HEK293 (cell line): Measurements from ENCODE around the gene LRIT1.

ENCODE experiments used
- CTCF ChIA-PET: fragments of 350-600 bp; formaldehyde crosslinking; extraction: SDS; loops from one replicate; lab custom pipeline; 2021; ENCODE audit warnings: antibody characterized with exemption; lab: Yijun Ruan, JAX
- POLR2A ChIA-PET: fragments of 300-600 bp; formaldehyde crosslinking; extraction: SDS; loops from one replicate; lab custom pipeline; 2020; ENCODE audit warnings: antibody characterized with exemption, inconsistent platforms; lab: Yijun Ruan, JAX
- H3K27ac ChIP-seq: fragments of 200-500 bp; sonication (Bioruptor generic); 2 replicates; pipeline ENCODE4 v1.5.1; 2014; ENCODE audit warnings: low read depth, low read length, control low read depth, inconsistent platforms; ENCODE audit errors: extremely low read depth
- H3K36me3 ChIP-seq, 2 experiments: fragments of 200-500 bp in 1 of 2; sonication (Bioruptor generic) in 1 of 2; 1 replicate in 1 of 2; 2 replicates in 1 of 2; pipeline ENCODE4 v1.5.1; 2014 to 2017; ENCODE audit warnings: inconsistent platforms in 2 of 2, low read length in 2 of 2; ENCODE audit not compliant: control insufficient read depth in 2 of 2, insufficient read depth in 1 of 2
- H3K4me1 ChIP-seq: fragments of 200-500 bp; sonication (Bioruptor generic); 2 replicates; pipeline ENCODE4 v1.5.1; 2014; ENCODE audit warnings: mild to moderate bottlenecking, low read length, inconsistent platforms; ENCODE audit not compliant: control insufficient read depth, insufficient read depth
- H3K4me3 ChIP-seq: 2 replicates; pipeline ENCODE4 v1.5.1; 2011; ENCODE audit warnings: low read depth, mild to moderate bottlenecking, control low read depth, low read length, moderate library complexity
- H3K9me3 ChIP-seq: fragments of 200-500 bp; sonication (Bioruptor generic); 2 replicates; pipeline ENCODE4 v1.5.1; 2014; ENCODE audit warnings: low read depth, low read length, inconsistent platforms; ENCODE audit not compliant: control insufficient read depth, insufficient read depth
- CTCF ChIP-seq: fragments of 450-650 bp; formaldehyde crosslinking; IDR thresholded peaks from 2 replicates; pipeline ENCODE4 v1.5.1; 2016; ENCODE audit warnings: missing biosample characterization, missing genetic modification characterization
- GLI4 ChIP-seq: fragments of 450-650 bp; formaldehyde crosslinking; IDR thresholded peaks from 2 replicates; pipeline ENCODE4 v1.5.1; 2016; ENCODE audit warnings: missing biosample characterization, missing genetic modification characterization
- KLF8 ChIP-seq: fragments of 450-650 bp; formaldehyde crosslinking; IDR thresholded peaks from 2 replicates; pipeline ENCODE4 v1.5.1; 2016; ENCODE audit warnings: missing biosample characterization, missing genetic modification characterization
- MEIS1 ChIP-seq: sonication (generic); formaldehyde crosslinking; IDR thresholded peaks from 2 replicates; pipeline ENCODE4 v1.8.1; 2022; ENCODE audit warnings: missing genetic modification reagents, mild to moderate bottlenecking, borderline replicate concordance
- REPIN1 ChIP-seq: fragments of 450-650 bp; formaldehyde crosslinking; IDR thresholded peaks from 2 replicates; pipeline ENCODE4 v1.5.1; 2017; ENCODE audit warnings: missing biosample characterization, missing genetic modification characterization, low read depth
- REST ChIP-seq: fragments of 450-650 bp; formaldehyde crosslinking; IDR thresholded peaks from 2 replicates; pipeline ENCODE4 v1.5.1; 2016; ENCODE audit warnings: missing biosample characterization, missing genetic modification characterization
- SCRT1 ChIP-seq: fragments of 450-650 bp; formaldehyde crosslinking; IDR thresholded peaks from 2 replicates; pipeline ENCODE4 v1.5.1; 2016; ENCODE audit warnings: missing biosample characterization, missing genetic modification characterization, borderline replicate concordance
- WT1 ChIP-seq: fragments of 450-650 bp; formaldehyde crosslinking; IDR thresholded peaks from 2 replicates; pipeline ENCODE4 v1.5.1; 2016; ENCODE audit warnings: missing biosample characterization, missing genetic modification characterization
- ZBTB1 ChIP-seq: fragments of 450-650 bp; formaldehyde crosslinking; IDR thresholded peaks from 2 replicates; pipeline ENCODE4 v1.5.1; 2016; ENCODE audit warnings: missing biosample characterization, missing genetic modification characterization
- ZBTB17 ChIP-seq: fragments of 450-650 bp; formaldehyde crosslinking; IDR thresholded peaks from 2 replicates; pipeline ENCODE4 v1.5.1; 2016; ENCODE audit warnings: missing biosample characterization, missing genetic modification characterization
- ZNF121 ChIP-seq: fragments of 450-650 bp; formaldehyde crosslinking; IDR thresholded peaks from 2 replicates; pipeline ENCODE4 v1.5.1; 2016; ENCODE audit warnings: missing biosample characterization, missing genetic modification characterization
- ZNF138 ChIP-seq: fragments of 450-650 bp; formaldehyde crosslinking; IDR thresholded peaks from 2 replicates; pipeline ENCODE4 v1.5.1; 2016; ENCODE audit warnings: missing biosample characterization, missing genetic modification characterization, borderline replicate concordance
- ZNF174 ChIP-seq: fragments of 450-650 bp; formaldehyde crosslinking; IDR thresholded peaks from 2 replicates; pipeline ENCODE4 v1.5.0; 2017; ENCODE audit warnings: missing biosample characterization, mild to moderate bottlenecking, missing genetic modification characterization
- ZNF211 ChIP-seq: fragments of 450-650 bp; formaldehyde crosslinking; IDR thresholded peaks from 2 replicates; pipeline ENCODE4 v1.5.1; 2016; ENCODE audit warnings: low read depth, missing biosample characterization, missing genetic modification characterization
- ZNF23 ChIP-seq: fragments of 450-650 bp; formaldehyde crosslinking; IDR thresholded peaks from 2 replicates; pipeline ENCODE4 v1.5.1; 2016; ENCODE audit warnings: missing biosample characterization, missing genetic modification characterization, borderline replicate concordance
- ZNF398 ChIP-seq: fragments of 450-650 bp; formaldehyde crosslinking; IDR thresholded peaks from 2 replicates; pipeline ENCODE4 v1.5.1; 2017; ENCODE audit warnings: missing biosample characterization, missing genetic modification characterization
- ZNF416 ChIP-seq: fragments of 450-650 bp; formaldehyde crosslinking; IDR thresholded peaks from 2 replicates; pipeline ENCODE4 v1.5.1; 2016; ENCODE audit warnings: missing biosample characterization, missing genetic modification characterization
- ZNF433 ChIP-seq: fragments of 450-650 bp; formaldehyde crosslinking; IDR thresholded peaks from 2 replicates; pipeline ENCODE4 v1.5.1; 2016; ENCODE audit warnings: missing biosample characterization, missing genetic modification characterization, low read depth
- ZNF473 ChIP-seq: fragments of 450-650 bp; formaldehyde crosslinking; IDR thresholded peaks from 2 replicates; pipeline ENCODE4 v1.5.1; 2017; ENCODE audit warnings: missing biosample characterization, missing genetic modification characterization
- ZNF529 ChIP-seq: fragments of 450-650 bp; formaldehyde crosslinking; IDR thresholded peaks from 2 replicates; pipeline ENCODE4 v1.5.1; 2017; ENCODE audit warnings: missing genetic modification characterization, missing biosample characterization; ENCODE audit not compliant: insufficient replicate concordance
- ZNF561 ChIP-seq: fragments of 450-650 bp; IDR thresholded peaks from 2 replicates; pipeline ENCODE4 v1.5.1; 2018; ENCODE audit warnings: missing biosample characterization, missing genetic modification characterization, borderline replicate concordance
- ZNF654 ChIP-seq: fragments of 450-650 bp; formaldehyde crosslinking; IDR thresholded peaks from 2 replicates; pipeline ENCODE4 v1.5.1; 2016; ENCODE audit warnings: low read depth, missing biosample characterization, missing genetic modification characterization
- ZNF670 ChIP-seq: fragments of 450-650 bp; formaldehyde crosslinking; IDR thresholded peaks from 2 replicates; pipeline ENCODE4 v1.5.1; 2016; ENCODE audit warnings: missing biosample characterization, missing genetic modification characterization, low read depth
- ZNF704 ChIP-seq: fragments of 450-650 bp; formaldehyde crosslinking; IDR thresholded peaks from 2 replicates; pipeline ENCODE4 v1.5.1; 2016; ENCODE audit warnings: missing biosample characterization, missing genetic modification characterization
- ZNF707 ChIP-seq: fragments of 450-650 bp; formaldehyde crosslinking; IDR thresholded peaks from 2 replicates; pipeline ENCODE4 v1.5.1; 2016; ENCODE audit warnings: missing biosample characterization, missing genetic modification characterization
- ZNF76 ChIP-seq: fragments of 450-650 bp; formaldehyde crosslinking; IDR thresholded peaks from 2 replicates; pipeline ENCODE4; 2016; ENCODE audit warnings: low read depth, missing biosample characterization, missing genetic modification characterization, borderline replicate concordance
- ZNF792 ChIP-seq: fragments of 450-650 bp; formaldehyde crosslinking; IDR thresholded peaks from 2 replicates; pipeline ENCODE4 v1.5.1; 2016; ENCODE audit warnings: missing biosample characterization, missing genetic modification characterization

LRIT1 gene

GRCh38 chr10:84289521-84290200, 48.3 kb upstream of the LRIT1 start:
- Histone ChIP-seq H3K9me3 (no peaks in the 10 kb centered on the region), H3K36me3 (no peaks in the 10 kb centered on the region), H3K4me1 (no peaks in the 10 kb centered on the region), H3K4me3 (no peak overlapping the region), H3K27ac (no peak overlapping the region)
- TF ChIP-seq ZNF707 (tag by site-specific recombination), result no peak
- no peak for TF ChIP-seq ZNF561 (tag by site-specific recombination)
- TF ChIP-seq WT1 (tag by site-specific recombination), result no peak
- TF ChIP-seq ZNF792 (tag by site-specific recombination), result no peak
- TF ChIP-seq ZNF398 (tag by site-specific recombination), result no peak
- no peak for TF ChIP-seq ZNF670 (tag by site-specific recombination)
- TF ChIP-seq ZBTB17 (tag by site-specific recombination), result no peak
- TF ChIP-seq ZNF416 (tag by site-specific recombination), result no peak
- TF ChIP-seq ZNF211 (tag by site-specific recombination), result no peak
- TF ChIP-seq ZNF529 (tag by site-specific recombination), result no peak
- TF ChIP-seq ZNF473 (tag by site-specific recombination), result no peak
- TF ChIP-seq GLI4 (tag by site-specific recombination), result no peak
- TF ChIP-seq ZNF138 (tag by site-specific recombination), result no peak
- TF ChIP-seq ZBTB1 (tag by site-specific recombination), result no peak
- TF ChIP-seq MEIS1 (CRISPR knock-in tag), result no peak
- TF ChIP-seq ZNF704 (tag by site-specific recombination), result no peak
- no peak for TF ChIP-seq ZNF174
- no peak for TF ChIP-seq ZNF654 (tag by site-specific recombination)
- no peak for TF ChIP-seq CTCF (tag by site-specific recombination)
- ChIA-PET CTCF (interaction anchor here (1.1 to 1.4 kb wide), 3 partner anchors 22 to 248 kb away, joined by 3 to 6 read pairs (median 5); no protein-coding TSS in a partner anchor), POLR2A (no interaction called here)

GRCh38 chr10:84288151-84288550, 46.8 kb upstream of the LRIT1 start:
- no peaks in the 10 kb centered on the region for H3K4me1 ChIP-seq
- H3K9me3 ChIP-seq, result no peaks in the 10 kb centered on the region
- CTCF ChIA-PET, result interaction anchor here (0.5 to 1.4 kb wide), 4 partner anchors 14 to 72 kb away, joined by 3 to 4 read pairs (median 3); no protein-coding TSS in a partner anchor
- H3K27ac ChIP-seq, result no peak overlapping the region
- H3K36me3 ChIP-seq, result no peaks in the 10 kb centered on the region
- H3K4me3 ChIP-seq, result no peak overlapping the region
- POLR2A ChIA-PET, result no interaction called here
- TF ChIP-seq ZNF121, result no peak
- no peak for TF ChIP-seq ZNF23 (tag by site-specific recombination)
- TF ChIP-seq ZNF433 (tag by site-specific recombination), result no peak
- no peak for TF ChIP-seq SCRT1 (tag by site-specific recombination)
- no peak for TF ChIP-seq REST (tag by site-specific recombination)
- TF ChIP-seq KLF8 (tag by site-specific recombination), result no peak
- no peak for TF ChIP-seq ZBTB17 (tag by site-specific recombination)
- TF ChIP-seq REPIN1 (tag by site-specific recombination), result no peak
- no peak for TF ChIP-seq ZNF76 (tag by site-specific recombination)
